GF-D8 (cell line): ENCODE measurements around the gene KCTD2.
"Not testable (repeated sequence)": the region's sequence is repeated elsewhere in the genome, so short reads cannot be mapped to it uniquely, and the experiment has no call there.

Experiments
- DNase-seq: peaks from one replicate; lab custom pipeline; 2025; lab: John Stamatoyannopoulos, UW

The KCTD2 gene

DNA sequence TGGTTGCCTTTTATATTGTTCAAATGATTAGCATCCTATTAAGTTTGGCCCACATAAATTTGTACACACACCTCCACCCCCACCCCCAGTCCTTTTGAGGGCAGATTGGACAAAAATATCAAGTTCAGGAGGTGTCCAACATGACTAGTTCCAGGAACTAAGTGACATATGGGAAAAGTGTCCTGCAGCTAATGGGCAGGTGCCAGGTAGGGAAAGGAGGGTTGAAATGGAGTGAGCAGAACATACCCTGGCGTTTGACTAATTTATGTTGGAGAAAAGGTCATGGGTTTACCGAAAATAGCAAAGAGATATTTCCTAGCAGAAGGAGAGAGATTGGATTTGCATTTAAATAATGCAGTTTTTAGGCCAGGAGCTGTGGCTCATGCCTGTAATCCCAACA, 4.9 kb downstream of the KCTD2 start:
- DNase-seq: no peak

- no peak for DNase-seq
Observed at GRCh38 chr17:75059369-75060345, 12.6 kb downstream of the KCTD2 start.

GRCh38 chr17:75060434-75061054, 13.5 kb downstream of the KCTD2 start:
- DNase-seq: no peak

DNA sequence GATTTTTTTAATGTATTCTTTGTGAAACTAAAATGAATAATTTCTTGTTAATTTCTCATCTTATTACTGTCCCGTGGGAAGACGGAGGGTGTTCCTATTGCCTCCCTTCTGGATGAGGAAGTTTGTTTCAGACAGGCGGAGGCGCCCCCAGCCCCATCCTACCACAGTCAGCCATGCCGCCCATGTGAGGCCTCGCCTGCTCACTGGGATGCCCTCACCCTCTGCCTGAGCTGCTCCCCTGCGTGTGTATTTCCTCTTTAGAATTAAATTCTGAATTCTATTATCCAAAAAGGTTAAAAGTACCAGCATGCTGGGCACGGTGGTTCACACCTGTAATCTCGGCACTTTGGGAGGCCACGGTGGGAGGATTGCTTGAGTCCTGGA, 14.0 kb downstream of the KCTD2 start:
- no peak for DNase-seq

- DNase-seq: no peak
Observed at GRCh38 chr17:75061618-75062017, 14.6 kb downstream of the KCTD2 start.

- DNase-seq: no peak
Observed at GRCh38 chr17:75063201-75063600, 16.2 kb downstream of the KCTD2 start.

GRCh38 chr17:75063626-75064025, 16.6 kb downstream of the KCTD2 start:
- DNase-seq: no peak

DNA sequence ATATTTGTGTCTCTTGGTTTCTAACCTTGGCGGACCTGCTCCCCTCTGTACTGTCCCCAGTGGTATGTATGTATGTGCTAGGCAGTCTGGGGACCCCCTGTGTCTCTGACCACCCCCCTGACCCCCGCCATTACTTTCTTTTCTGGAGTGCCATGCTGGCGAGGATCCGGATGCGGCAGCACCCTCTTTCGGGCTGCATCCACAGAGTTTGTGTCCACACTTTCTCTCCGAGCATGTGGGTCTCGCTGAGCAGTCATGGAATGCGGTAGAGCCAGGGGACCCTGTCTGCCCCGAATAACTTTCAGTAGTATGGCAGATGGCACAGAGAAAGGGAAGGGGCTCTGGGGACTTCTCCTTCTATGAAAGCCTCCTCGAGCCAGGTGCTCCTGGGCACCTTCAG, 17.0 kb downstream of the KCTD2 start:
- DNase-seq: no peak

DNA sequence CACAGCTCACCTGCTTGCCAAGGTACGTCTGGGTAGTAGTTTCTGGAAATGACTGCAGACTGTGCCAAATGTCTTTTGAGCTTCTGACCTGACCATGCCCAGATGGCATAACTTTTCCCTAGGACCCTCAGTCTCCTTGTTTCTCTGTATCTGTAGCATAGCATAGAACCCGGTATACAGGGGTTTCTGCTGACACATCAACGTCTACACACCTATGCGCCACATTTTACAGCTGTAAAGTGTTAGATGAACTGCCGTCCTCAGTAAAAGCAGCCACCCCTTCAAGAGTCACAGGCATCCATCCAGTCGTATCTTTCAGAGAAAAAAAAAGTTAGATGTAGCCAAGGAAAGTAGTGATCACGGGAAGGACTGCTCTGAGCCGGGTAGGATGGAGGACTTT, 17.4 kb downstream of the KCTD2 start:
- no peak for DNase-seq

DNA sequence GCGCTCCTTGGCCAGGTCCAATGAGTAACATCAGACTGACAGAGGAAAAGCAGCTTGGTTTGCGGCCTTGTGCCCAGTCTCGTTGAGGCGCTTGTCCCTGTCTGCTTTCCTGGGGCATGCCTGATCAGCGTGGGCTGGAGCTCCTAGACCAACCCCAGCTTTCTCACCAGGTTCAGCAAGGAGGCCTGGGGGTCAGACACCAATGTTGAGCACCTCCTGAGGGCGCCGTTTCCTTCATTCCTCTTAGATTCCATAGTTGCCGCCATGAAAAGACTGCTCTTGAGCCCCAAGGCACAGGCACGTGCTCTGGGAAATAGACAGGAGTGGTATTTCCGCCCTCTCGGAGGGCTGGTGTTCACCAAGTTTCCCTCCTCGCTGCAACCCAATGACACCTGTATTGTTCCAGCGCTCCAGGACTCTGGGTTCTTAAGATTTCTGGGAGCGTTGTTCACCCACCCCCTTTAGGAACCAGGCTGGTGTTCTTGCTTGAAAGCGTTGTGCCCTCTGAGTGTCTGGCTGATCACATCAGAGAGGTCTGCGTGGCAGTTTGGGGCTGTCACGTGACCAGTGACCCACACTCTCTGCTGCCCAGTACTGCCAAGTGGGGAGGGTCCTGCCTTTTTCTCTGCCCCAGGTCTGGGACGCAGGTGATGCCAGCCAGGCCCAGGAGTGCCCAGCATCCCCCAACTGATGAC, 18.0 kb downstream of the KCTD2 start:
- no peak for DNase-seq

GRCh38 chr17:75065562-75066151, 18.6 kb downstream of the KCTD2 start:
- DNase-seq: no peak

- DNase-seq: peak; percentile 43
Observed at GRCh38 chr17:75067856-75068255, 20.8 kb downstream of the KCTD2 start.

GRCh38 chr17:75068750-75069149, 21.7 kb downstream of the KCTD2 start:
- no peak for DNase-seq

- no peak for DNase-seq
Observed at GRCh38 chr17:75069783-75070182, 22.8 kb downstream of the KCTD2 start.

GRCh38 chr17:75071478-75072271, 24.6 kb downstream of the KCTD2 start:
- not testable (repeated sequence) for DNase-seq

- not testable (repeated sequence) for DNase-seq
Observed at GRCh38 chr17:75072909-75073308, 25.9 kb downstream of the KCTD2 start.

- no peak for DNase-seq
Observed at GRCh38 chr17:75073618-75074047, 26.6 kb downstream of the KCTD2 start.

DNA sequence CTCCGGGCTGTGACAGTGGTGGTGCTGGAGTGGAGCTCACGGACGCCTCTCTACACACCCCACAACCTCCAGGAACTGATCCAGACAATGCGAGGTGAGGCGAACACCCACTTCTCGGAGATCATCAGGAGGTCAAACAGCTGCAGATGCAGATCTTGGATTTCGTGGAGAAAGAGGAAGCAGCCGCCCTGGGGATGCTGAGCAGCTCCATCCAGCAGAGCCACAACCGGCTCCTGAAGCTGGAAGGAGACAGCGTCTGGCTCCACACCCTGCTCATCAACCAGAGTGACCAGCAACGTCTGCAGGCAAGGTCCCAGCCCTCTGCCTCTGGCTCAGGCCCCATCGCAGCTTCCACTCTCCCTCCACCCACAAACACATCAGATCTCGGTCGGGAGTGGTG, 27.5 kb downstream of the KCTD2 start:
- DNase-seq: no peak

DNA sequence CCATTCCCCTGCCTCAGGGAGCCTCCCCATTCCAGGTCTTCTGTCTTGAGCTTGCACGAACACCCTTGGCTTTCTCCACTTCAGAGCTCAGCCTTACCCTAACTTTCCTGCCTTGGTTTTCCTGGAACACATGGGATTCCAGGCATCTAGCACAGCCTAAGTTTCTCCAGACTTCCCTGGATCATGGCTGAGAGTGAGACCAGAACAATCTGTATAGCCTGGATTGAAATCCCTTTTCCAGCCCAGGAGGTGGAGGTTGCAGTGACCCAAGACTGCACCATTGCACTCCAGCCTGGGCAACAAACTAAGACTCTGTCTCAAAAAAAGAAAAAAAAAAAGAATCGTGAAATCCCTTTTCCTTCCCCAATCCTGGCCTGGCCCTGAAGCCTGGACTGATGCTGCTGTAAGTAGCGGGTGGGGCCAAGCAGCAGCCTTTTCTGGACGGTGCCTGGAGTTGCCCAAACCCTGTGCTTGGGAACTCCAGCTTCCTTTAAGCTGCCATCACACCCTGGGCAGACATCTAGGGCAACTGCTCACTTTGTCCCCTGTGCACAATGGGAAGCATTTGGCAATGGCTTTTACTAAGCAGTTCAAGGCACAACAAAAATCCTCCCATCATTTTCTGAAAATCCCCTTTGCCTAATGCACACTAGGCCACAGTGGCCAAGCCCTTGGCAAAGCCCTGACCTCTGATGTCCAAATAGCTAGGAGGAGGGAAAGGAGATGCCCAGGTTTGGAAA, 28.7 kb downstream of the KCTD2 start:
- no peak for DNase-seq

- DNase-seq: no peak
Observed at GRCh38 chr17:75077072-75077495, 30.1 kb downstream of the KCTD2 start.
